ENCODE measurements around the gene PNMA8A. TPM values are rescaled to one million over a fixed set of nuclear protein-coding genes. Genes with fewer than 3 reads are reported as not detected.
A peak's percentile ranks its signal among the peaks of the same experiment; 100 is the strongest.

The PNMA8A gene
- total RNA-seq, 1 donor from 2014 or later, result 25.8 TPM

- no peak for DNase-seq (ENCODE audit: low spot score in 2 of 2, unreplicated experiment in 2 of 2)
- Mint-ChIP-seq H3K9me3 (no peaks in the 10 kb centered on the region), H3K27ac (no peak overlapping the region), H3K4me3 (peak overlapping the region; percentile 55), H3K27me3 (ENCODE audit: low read depth) (peaks cover 37% of the 10 kb centered on the region), H3K36me3 (peaks cover 3% of the 10 kb centered on the region), H3K4me1 (peaks cover 12% of the 10 kb centered on the region)
- TF ChIP-seq CTCF (IDR thresholded peaks at IDR 0.05; ENCODE audit: unreplicated experiment), result no peak
Observed at GRCh38 chr19:46494941-46495785, 23.8 kb upstream of the PNMA8A start.

GRCh38 chr19:46494146-46494940, 23.0 kb upstream of the PNMA8A start:
- no peak overlapping the region for H3K27ac Mint-ChIP-seq
- TF ChIP-seq CTCF (IDR thresholded peaks at IDR 0.05; ENCODE audit: unreplicated experiment), result no peak
- no peaks in the 10 kb centered on the region for H3K9me3 Mint-ChIP-seq
- H3K4me1 Mint-ChIP-seq, result peaks cover 16% of the 10 kb centered on the region
- H3K36me3 Mint-ChIP-seq, result peaks cover 3% of the 10 kb centered on the region
- DNase-seq (ENCODE audit: low spot score in 2 of 2, unreplicated experiment in 2 of 2), result no peak
- no peak overlapping the region for H3K4me3 Mint-ChIP-seq
- peaks cover 44% of the 10 kb centered on the region for H3K27me3 Mint-ChIP-seq (ENCODE audit: low read depth)

- DNase-seq (ENCODE audit: low spot score in 2 of 2, unreplicated experiment in 2 of 2), result peak; percentile 25 to 57
- peaks cover 3% of the 10 kb centered on the region for H3K36me3 Mint-ChIP-seq
- H3K4me3 Mint-ChIP-seq, result peak overlapping the region; percentile 51
- no peak overlapping the region for H3K27ac Mint-ChIP-seq
- H3K4me1 Mint-ChIP-seq, result peaks cover 18% of the 10 kb centered on the region
- H3K9me3 Mint-ChIP-seq, result no peaks in the 10 kb centered on the region
- H3K27me3 Mint-ChIP-seq (ENCODE audit: low read depth), result peaks cover 52% of the 10 kb centered on the region
- TF ChIP-seq CTCF (IDR thresholded peaks at IDR 0.05; ENCODE audit: unreplicated experiment), result no peak
Observed at GRCh38 chr19:46493236-46494145, 22.1 kb upstream of the PNMA8A start.

- no peak for DNase-seq (ENCODE audit: low spot score in 2 of 2, unreplicated experiment in 2 of 2)
- no peaks in the 10 kb centered on the region for H3K9me3 Mint-ChIP-seq
- peaks cover 19% of the 10 kb centered on the region for H3K4me1 Mint-ChIP-seq
- H3K27ac Mint-ChIP-seq, result no peak overlapping the region
- H3K27me3 Mint-ChIP-seq (ENCODE audit: low read depth), result peaks cover 57% of the 10 kb centered on the region
- H3K4me3 Mint-ChIP-seq, result peak overlapping the region; percentile 51
- peaks cover 3% of the 10 kb centered on the region for H3K36me3 Mint-ChIP-seq
- TF ChIP-seq CTCF (IDR thresholded peaks at IDR 0.05; ENCODE audit: unreplicated experiment), result no peak
Observed at GRCh38 chr19:46492841-46493235, 21.5 kb upstream of the PNMA8A start.

- H3K36me3 Mint-ChIP-seq, result peaks cover 3% of the 10 kb centered on the region
- peaks cover 25% of the 10 kb centered on the region for H3K4me1 Mint-ChIP-seq
- H3K27ac Mint-ChIP-seq, result no peak overlapping the region
- no peak for DNase-seq (ENCODE audit: low spot score in 2 of 2, unreplicated experiment in 2 of 2)
- TF ChIP-seq CTCF (IDR thresholded peaks at IDR 0.05; ENCODE audit: unreplicated experiment), result no peak
- no peaks in the 10 kb centered on the region for H3K9me3 Mint-ChIP-seq
- peaks cover 61% of the 10 kb centered on the region for H3K27me3 Mint-ChIP-seq (ENCODE audit: low read depth)
- H3K4me3 Mint-ChIP-seq, result no peak overlapping the region
Observed at GRCh38 chr19:46491975-46492682, 20.8 kb upstream of the PNMA8A start.

All from mesothelial cell of epicardium (in vitro differentiated cells).